H1 (cell line): ENCODE data around the gene FAM53A. TPM values are rescaled to one million over a fixed set of nuclear protein-coding genes. Genes with fewer than 3 reads are reported as not detected.

ENCODE experiments used
- BCL11A ChIP-seq, 2 experiments: IDR thresholded peaks; one replicate each; pipeline ENCODE4 v1.6.1; 2011; ENCODE audit warnings: low read depth in 2 of 2, low read length in 2 of 2, mild to moderate bottlenecking in 2 of 2
- polyA plus RNA-seq, 7 experiments: library from polyadenylated mRNA; depleted of rRNA in 3 of 7; stranded (reverse) in 5 of 7; unstranded in 2 of 7; fragments of >200 nt in 5 of 7; fragments of 200-250 nt in 2 of 7; gene quantifications; 1 replicate in 5 of 7; 2 replicates in 1 of 7; 4 replicates in 1 of 7; pipeline versions ENCODE4 v1.2.1 to v1.2.3, GENCODE V29; 2011 to 2013; ENCODE audit warnings: missing spikeins in 2 of 7, mixed read lengths in 2 of 7
- total RNA-seq: library from RNA; stranded (reverse); fragmentation: NEBNext Ultra II Directional; extraction: Animal tissue kit (Norgen Biotek cat#: 25700); gene quantifications from 2 replicates; pipeline ENCODE4 v1.2.1, GENCODE V29; 2021
- TF ChIP-seq, protein P1 (sequence below): IDR thresholded peaks from 2 replicates; pipeline ENCODE4 v1.6.1; 2011; ENCODE audit warnings: low read depth, mild to moderate bottlenecking, low read length; ENCODE audit not compliant: insufficient read depth

The FAM53A gene
- total and polyA plus RNA-seq, 2 of the 8 experiments (the other 6 are each of a cell fraction or from before 2014, with no cell fraction given) = 1.9 to 2.0 TPM

GRCh38 chr4:1621526-1621925 lies 62.6 kb downstream of the FAM53A start (continued):
- TF ChIP-seq BCL11A (IDR thresholded peaks at IDR 0.05; ENCODE audit: low read depth in 2 of 2, low read length in 2 of 2) = no peak
- TF ChIP-seq, protein P1, sequence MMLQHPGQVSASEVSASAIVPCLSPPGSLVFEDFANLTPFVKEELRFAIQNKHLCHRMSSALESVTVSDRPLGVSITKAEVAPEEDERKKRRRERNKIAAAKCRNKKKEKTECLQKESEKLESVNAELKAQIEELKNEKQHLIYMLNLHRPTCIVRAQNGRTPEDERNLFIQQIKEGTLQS = no peak
- TF ChIP-seq, all 59 proteins: peak for 0
